ENCODE measurements around the gene CSNK1D.

DNA sequence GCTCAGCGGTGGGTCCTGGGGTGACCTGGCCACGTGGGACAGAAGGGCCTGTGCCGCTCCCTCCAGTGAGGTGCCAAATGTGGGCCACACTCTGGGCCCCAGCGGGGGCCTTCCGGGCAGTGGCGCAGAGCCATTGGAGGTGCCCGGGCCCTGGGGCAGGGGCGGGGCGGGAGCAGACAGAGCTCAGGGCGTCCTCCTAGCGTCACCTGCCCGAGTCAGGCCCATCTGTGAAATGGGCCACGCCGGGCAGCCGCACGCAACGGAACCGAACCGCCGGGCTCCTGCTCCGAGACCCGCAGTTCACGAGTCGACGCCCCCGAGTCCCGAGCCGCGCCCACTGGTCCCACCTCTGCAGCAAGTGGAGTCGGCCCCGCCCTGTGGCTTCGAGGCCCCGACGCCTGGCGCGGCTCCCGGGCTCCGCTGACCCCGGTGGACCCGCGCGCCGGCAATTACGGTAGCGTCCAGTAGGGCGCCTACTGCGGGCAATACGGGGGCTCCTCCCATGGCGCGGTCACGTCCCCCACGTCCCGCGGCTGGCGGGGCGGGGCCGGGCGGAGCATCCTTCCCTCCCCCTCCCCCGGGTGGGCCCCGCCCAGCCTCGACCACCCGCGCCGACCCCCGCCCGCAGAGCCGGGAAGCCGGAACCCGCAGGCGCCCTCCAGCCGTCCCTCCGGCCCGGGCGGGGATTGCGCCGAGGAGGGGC, 42.7 kb downstream of the CSNK1D start:
- TF ChIP-seq, protein P1, sequence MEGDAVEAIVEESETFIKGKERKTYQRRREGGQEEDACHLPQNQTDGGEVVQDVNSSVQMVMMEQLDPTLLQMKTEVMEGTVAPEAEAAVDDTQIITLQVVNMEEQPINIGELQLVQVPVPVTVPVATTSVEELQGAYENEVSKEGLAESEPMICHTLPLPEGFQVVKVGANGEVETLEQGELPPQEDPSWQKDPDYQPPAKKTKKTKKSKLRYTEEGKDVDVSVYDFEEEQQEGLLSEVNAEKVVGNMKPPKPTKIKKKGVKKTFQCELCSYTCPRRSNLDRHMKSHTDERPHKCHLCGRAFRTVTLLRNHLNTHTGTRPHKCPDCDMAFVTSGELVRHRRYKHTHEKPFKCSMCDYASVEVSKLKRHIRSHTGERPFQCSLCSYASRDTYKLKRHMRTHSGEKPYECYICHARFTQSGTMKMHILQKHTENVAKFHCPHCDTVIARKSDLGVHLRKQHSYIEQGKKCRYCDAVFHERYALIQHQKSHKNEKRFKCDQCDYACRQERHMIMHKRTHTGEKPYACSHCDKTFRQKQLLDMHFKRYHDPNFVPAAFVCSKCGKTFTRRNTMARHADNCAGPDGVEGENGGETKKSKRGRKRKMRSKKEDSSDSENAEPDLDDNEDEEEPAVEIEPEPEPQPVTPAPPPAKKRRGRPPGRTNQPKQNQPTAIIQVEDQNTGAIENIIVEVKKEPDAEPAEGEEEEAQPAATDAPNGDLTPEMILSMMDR (IDR thresholded peaks at IDR 0.05): peak in 5 of 7 experiments; percentile 18 to 47 (median 26)
- no peak for TF ChIP-seq POLR2A (IDR thresholded peaks at IDR 0.05)

All from body of pancreas (tissue), 4 donors.